CD4-positive, alpha-beta T cell treated with Interleukin-15 for 4 hours (primary cell): ENCODE results near the gene FNBP1.
"Not testable (repeated sequence)": the region's sequence is repeated elsewhere in the genome, so short reads cannot be mapped to it uniquely, and the experiment has no call there.

ENCODE experiments used
- DNase-seq: peaks from one replicate; pipeline ENCODE4 v3.0.0-alpha.2; 2020; ENCODE audit warnings: low spot score

FNBP1 gene

GRCh38 chr9:129991139-129991538 lies 51.9 kb downstream of the FNBP1 start:
- DNase-seq = not testable (repeated sequence)

DNA sequence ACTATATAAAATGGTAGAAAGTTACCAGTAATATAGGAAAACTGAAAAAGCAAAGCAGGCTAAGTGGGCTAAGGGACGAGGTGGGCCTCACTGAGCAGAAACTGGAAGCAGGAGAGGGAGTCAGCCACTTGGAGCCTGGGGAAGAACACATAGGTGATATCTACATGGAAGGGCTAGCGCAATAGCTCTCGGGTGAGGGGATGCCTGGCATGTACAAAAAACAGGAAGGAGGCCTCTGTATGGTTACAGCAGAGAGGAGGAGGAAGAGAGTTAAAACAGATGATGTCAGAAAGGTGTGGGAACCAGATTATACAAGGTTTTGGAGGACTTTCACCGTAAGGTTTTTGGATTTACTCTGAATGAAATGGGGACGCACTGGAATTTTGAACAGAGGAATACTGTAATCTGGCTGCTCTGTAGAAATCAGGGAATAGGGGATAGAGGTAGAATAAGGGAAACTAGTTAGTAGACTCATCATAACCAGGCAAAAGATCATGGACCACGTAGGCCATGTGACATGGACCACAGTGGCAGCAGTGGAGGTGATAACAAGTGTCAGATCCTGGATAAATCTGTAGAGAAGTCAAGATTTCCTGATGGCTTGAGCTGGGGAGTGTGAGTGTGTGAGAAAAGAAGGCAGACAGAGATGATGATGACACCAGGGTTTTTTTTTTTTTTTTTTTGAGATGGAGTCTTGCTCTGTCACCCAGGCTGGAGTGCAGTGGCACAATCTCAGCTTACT lies 52.5 kb downstream of the FNBP1 start:
- DNase-seq = peak; percentile 43

- no peak for DNase-seq
Measured at GRCh38 chr9:129989740-129990139, 53.2 kb downstream of the FNBP1 start.

- DNase-seq = no peak
Measured at GRCh38 chr9:129989362-129989708, 53.7 kb downstream of the FNBP1 start.

GRCh38 chr9:129988607-129989361 lies 54.2 kb downstream of the FNBP1 start:
- DNase-seq = peak; percentile 42

DNA sequence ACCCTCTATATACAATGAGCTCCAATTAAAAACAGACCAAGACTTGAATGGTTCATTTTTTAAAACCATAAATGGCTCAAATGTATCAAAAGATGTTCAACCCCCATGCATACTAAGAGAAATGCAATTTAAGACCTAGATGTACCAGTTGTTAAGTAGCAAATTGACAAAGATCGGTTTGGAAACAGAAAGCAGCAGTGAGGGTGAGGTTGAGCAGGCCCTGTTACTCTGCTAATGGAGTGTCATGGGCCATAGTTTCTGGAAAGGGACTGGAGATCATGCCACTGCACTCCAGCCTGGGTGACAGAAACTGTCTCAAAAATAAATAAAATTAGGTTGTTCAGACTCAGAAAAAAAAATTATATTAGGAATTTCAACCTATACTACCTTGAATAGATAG lies 55.0 kb downstream of the FNBP1 start:
- no peak for DNase-seq

DNA sequence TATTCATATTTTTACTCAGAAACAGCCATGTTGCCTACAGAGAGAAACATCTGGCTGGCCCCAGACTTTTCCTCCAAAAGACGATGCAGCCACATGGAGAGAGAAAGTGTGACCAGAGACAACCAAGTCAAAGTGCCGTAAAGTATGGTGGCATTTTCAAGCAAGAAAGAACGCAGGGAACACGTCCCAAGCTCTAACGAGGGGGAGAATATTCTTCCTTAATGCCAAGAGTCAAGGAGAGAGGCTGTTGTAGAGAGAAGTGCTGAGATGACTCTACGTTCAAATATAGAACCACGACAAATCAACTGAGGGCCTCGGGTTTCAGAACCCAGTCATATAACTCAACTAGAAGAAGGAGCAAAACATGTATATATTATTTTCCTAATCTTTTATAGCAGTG lies 55.9 kb downstream of the FNBP1 start:
- DNase-seq = no peak

DNA sequence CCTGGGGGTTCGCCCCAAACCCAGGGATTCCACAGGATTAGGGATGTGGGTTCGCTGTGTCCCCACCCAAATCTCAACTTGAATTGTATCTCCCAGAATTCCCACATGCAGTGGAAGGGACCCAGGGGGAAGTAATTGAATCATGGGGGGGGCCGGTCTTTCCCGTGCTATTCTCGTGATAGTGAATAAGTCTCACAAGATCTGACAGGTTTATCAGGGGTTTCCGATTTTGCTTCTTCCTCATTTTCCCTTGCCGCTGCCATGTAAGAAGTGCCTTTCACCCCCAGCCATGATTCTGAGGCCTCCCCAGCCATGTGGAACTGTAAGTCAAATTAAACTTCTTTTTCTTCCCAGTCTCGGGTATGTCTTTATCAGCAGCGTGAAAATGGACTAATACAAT lies 58.4 kb downstream of the FNBP1 start:
- DNase-seq = not testable (repeated sequence)

DNA sequence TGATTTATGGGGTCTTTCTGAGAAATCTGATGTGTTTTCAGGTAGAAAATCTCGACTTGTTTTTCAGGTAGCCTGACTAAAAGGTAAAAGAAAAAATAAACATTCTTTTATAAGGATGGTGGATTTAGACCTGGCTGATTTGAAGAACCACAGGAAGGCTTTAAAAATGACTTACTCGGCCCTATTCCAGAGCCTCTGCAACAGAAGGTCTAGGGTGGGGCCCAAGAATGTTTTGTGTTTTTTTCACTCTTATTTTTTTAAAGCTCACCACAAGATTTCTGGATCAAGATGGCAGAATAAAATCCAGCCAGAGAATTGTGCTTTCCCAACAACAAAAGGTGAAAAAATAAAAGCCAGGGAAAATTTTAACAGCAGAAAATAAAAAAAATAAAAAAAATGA lies 59.1 kb downstream of the FNBP1 start:
- no peak for DNase-seq

GRCh38 chr9:129981180-129981907 lies 61.6 kb downstream of the FNBP1 start:
- no peak for DNase-seq

DNA sequence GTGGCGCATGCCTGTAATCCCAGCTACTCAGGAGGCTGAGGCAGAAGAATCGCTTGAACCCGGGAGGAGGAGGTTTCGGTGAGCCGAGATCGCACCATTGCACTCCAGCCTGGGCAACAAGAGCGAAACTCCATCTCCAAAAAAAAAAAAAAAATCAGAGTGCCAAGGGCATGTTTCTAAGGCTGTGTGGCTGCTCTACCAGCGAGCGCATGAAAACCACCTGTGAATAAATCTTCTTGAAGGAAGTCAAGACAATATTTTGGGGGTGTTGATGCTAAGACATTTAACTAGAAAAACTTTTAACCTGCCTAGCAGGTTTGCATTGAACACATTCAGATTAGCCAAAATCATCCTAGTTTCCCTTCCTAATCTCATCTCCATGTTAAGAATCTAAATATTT lies 62.8 kb downstream of the FNBP1 start:
- not testable (repeated sequence) for DNase-seq

GRCh38 chr9:129979071-129979745 lies 63.8 kb downstream of the FNBP1 start:
- DNase-seq = no peak

GRCh38 chr9:129972816-129973215 lies 70.2 kb downstream of the FNBP1 start:
- no peak for DNase-seq

GRCh38 chr9:129968690-129969485 lies 74.1 kb downstream of the FNBP1 start:
- peak; percentile 16 for DNase-seq

GRCh38 chr9:129964901-129965734 lies 77.9 kb downstream of the FNBP1 start:
- no peak for DNase-seq

DNA sequence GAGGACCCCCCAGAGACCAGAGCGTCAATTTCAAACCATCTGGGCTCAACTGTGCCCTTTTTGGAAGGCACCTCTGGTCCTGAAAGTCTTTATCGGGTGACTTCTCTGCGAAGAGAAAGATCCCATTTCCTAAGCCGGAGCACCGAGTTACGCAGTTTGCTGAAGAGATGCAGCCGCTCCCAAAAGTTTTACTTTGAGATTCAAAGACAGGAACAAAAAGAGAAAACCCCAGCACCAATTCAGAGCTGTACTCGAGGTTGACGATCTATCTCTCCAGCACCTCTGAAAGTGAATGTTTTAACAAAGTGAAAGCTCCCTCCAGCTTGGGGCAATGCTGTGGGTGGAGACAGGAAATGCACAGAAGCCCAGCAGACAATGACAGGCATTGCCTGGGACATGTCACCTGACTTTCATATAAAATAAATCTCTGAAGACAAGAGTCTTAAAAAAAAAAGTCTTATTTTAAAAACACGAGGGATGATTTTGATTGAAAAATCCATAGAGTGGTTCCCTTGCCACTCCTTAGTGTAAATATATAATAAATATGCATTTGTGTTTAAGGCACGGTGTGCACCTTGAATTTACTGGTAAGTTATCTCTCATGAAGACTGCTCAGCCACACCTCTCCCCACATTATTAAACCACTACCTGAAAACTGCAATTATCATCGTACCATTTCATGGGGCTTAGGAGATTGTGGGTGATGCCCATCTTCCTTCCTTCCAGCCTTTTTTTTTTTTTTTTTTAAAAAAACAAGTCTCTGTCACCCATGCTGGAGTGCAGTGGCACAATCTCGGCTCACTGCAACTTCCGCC lies 79.9 kb downstream of the FNBP1 start:
- peak; percentile 82 for DNase-seq

GRCh38 chr9:129962451-129962864 lies 80.5 kb downstream of the FNBP1 start:
- DNase-seq = no peak

- DNase-seq = no peak
Measured at GRCh38 chr9:129958796-129959195, 84.2 kb downstream of the FNBP1 start.

GRCh38 chr9:129954868-129955550 lies 88.0 kb downstream of the FNBP1 start:
- DNase-seq = peak; percentile 23
